NB4 (cell line): Measurements from ENCODE around the gene PIEZO2.

Source experiments
- CTCF ChIP-seq: IDR thresholded peaks from one replicate; pipeline ENCODE4 v1.5.1; 2012; ENCODE audit warnings: low read depth, low read length
- MAX ChIP-seq: IDR thresholded peaks from 2 replicates; pipeline ENCODE4 v1.6.1; 2011; ENCODE audit warnings: low read depth, low read length
- MYC ChIP-seq: IDR thresholded peaks from 2 replicates; pipeline ENCODE4 v1.6.1; 2011; ENCODE audit warnings: low read depth, low read length
- POLR2A ChIP-seq: IDR thresholded peaks from 2 replicates; pipeline ENCODE4 v1.6.1; 2011; ENCODE audit warnings: mild to moderate bottlenecking; ENCODE audit not compliant: insufficient read length; ENCODE audit errors: extremely low read depth

GRCh38 chr18:10834128-10834815 is 315.1 kb downstream of the PIEZO2 start:
- no peak for TF ChIP-seq CTCF
- no peak for TF ChIP-seq POLR2A
- no peak for TF ChIP-seq MYC
- no peak for TF ChIP-seq MAX
